Activated T-cell treated with anti-CD3 and anti-CD28 coated beads for 48 hours (primary cell): ENCODE data around the gene JMJD8.

Experiments
- DNase-seq: peaks from one replicate; pipeline ENCODE4 v3.0.0-alpha.2; 2020; ENCODE audit warnings: low read depth

JMJD8 gene

DNA sequence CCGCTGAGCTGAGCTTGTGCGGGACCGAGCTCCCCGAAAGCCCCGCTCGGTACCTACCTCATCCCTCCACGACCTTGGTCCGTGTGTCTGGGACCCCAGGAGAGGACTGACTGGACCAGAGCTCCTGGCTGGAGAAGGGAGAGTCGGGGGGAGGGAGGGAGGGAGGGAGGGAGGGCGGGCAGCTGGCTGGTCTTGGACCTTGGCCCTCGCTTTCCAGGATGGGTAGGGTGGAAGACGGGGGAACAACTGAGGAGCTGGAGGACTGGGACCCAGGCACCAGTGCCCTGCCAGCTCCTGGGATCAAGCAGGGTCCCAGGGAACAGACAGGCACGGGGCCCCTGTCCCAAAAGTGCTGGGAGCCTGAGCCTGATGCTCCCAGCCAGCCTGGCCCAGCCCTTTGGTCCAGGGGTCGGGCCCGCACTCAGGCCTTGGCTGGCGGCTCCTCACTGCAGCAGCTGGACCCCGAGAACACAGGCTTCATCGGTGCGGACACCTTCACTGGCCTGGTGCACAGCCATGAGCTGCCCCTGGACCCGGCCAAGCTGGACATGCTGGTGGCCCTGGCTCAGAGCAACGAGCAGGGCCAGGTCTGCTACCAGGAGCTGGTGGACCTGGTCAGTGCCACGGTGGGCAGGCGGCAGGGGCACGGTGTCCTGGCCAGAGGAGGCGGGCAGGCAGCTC, 8.1 kb downstream of the JMJD8 start:
- DNase-seq = no peak

- no peak for DNase-seq
These were observed 8.9 kb downstream of the JMJD8 start, which contains the start of gene RHBDL1 for GRCh38 chr16:674968-675883. TSS of gene RHBDL1 (plus strand) at chr16:675671. CDS start at chr16:675791, 120 bp downstream.

- DNase-seq = no peak
These were observed 9.8 kb downstream of the JMJD8 start for GRCh38 chr16:674214-674881.

- DNase-seq = no peak
These were observed 10.6 kb downstream of the JMJD8 start for GRCh38 chr16:673399-673991.

DNA sequence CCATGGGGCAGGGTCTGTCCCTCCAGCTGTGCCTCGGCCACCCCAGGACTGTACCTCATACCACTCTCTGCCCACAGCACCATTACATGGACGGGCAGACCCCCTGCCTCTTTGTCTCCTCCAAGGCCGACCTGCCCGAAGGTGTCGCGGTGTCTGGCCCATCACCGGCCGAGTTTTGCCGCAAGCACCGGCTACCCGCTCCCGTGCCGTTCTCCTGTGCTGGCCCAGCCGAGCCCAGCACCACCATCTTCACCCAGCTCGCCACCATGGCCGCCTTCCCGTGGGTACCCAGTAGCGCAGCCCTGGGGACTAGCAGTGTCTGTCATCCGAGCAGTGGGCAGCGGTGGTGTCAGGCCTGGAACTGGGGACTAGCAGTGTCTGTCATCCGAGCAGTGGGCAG, 11.3 kb downstream of the JMJD8 start:
- no peak for DNase-seq

GRCh38 chr16:672371-672770, 11.8 kb downstream of the JMJD8 start:
- DNase-seq = no peak

GRCh38 chr16:671353-672131, 12.6 kb downstream of the JMJD8 start:
- no peak for DNase-seq

DNA sequence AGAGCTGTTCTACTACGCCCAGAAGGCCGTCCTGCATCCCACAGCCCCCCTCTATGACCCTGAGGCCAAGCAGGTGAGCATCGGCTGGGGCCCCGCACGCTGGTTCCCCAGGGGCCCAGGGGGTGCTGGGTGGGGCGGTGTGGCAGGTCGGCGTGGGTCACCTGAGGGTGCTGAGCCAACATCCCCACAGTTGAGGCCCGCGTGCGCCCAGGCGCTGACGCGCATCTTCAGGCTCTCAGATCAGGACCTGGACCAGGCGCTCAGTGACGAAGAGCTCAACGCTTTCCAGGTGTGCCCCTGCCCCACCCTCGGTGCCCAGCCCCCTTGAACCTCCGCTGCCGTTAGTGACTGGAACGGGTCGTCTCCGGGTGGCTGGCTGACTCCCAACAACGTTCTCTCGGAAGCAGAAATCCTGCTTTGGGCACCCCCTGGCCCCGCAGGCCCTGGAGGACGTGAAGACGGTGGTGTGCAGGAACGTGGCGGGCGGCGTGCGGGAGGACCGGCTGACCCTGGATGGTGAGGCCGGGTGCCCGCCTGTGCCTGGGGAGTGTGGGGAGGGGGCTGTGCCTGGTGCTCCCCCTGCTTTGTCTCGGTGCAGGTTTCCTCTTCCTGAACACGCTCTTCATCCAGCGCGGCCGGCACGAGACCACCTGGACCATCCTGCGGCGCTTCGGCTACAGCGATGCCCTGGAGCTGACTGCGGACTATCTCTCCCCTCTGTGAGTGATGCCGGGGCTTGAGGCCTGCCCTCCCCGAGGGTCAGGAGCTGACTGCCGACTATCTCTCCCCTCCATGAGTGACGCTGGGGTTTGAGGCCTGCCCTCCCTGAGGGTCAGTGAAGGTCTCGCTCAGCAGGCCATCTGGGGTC, 13.4 kb downstream of the JMJD8 start:
- no peak for DNase-seq

- no peak for DNase-seq
These were observed 14.5 kb downstream of the JMJD8 start for GRCh38 chr16:669666-670065.

- no peak for DNase-seq
These were observed 15.5 kb downstream of the JMJD8 start for GRCh38 chr16:668519-669171.

GRCh38 chr16:667780-668518, 16.2 kb downstream of the JMJD8 start, which contains the start of gene RHOT2:
TSS of gene RHOT2 (plus strand) at chr16:668132. CDS start at chr16:668200, 68 bp downstream.
- DNase-seq = peak; percentile 97

DNA sequence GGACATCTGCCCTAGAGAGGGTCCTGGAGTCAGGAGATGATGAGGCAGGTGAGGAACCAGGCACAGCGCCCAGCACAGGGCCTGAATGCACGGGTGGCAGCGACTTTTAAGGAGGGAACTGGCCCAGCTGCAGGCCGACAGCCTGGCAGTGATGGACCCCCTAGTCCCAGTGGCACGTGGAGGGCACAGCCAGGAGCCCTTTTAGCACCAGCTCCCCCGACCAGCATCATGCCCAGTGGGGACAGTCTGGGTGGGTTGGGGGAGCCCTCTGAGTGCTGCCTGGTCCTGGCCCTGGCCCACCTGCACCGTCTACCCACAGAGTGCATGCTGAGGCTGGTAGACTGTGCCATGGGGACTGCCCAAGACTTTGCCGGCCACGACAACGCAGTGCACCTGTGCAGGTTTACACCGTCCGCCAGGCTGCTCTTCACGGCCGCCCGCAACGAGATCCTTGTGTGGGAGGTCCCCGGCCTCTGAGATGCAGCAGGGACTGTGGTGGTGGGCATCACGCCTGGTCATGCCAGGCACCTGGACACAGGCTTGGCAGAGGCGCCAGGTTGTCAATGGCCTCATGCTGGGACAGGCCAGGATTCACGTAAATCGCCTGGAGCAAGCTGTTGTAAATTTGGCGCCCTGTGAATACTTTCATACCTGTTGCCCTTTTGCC, 16.9 kb downstream of the JMJD8 start:
- no peak for DNase-seq

DNA sequence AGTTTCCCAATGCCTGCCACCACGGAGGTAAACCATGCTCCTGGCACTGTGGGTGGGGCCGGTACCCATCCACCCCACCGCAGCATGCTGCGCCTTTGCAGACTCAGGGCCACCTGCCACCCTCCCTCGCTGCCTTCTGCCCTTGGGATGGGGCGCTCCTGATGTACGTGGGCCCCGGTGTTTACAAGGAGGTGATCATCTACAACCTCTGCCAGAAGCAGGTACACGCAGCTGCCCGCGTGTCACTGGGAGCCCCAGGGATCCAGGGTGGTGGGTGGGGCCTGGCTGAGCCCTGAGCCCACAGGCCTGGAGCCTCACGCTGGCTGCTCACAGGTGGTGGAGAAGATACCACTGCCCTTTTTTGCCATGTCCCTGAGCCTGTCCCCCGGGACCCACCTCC, 17.6 kb downstream of the JMJD8 start:
- DNase-seq = no peak

DNA sequence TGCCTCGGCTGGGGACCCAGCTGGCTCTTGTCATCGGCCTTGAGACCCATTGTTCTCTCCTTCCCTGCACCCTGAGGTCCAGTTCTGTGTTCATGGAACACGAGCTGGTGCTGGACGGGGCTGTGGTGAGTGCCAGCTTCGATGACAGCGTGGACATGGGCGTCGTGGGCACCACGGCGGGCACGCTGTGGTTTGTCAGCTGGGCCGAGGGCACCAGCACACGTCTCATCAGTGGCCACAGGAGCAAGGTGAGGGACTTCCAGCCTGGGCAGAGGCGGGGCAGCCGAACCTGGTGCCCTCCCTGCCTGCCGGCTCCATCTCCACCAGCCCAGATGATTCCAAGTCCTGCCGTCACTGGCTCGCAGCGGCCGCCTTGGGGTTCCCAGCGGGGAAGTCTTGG, 21.5 kb downstream of the JMJD8 start:
- DNase-seq = no peak

DNA sequence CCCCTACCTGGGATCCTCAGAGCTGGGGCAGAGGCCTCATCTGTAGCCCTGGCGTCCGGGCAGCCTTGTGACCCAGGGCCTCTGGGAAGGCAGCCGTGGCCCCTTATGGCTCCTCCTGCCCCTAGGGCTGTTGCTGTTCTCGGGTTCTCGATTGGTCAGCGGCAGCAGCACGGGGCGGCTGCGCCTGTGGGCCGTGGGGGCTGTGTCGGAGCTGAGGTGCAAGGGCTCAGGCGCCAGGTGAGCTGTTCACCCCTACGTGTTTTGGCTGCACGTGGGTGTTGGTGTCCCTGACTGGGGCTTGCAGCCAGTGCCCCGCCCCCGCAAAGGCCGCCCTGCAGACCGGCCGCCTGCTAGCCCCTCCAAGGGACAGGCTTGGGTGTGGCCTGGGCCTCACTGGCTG, 22.0 kb downstream of the JMJD8 start:
- DNase-seq = no peak

DNA sequence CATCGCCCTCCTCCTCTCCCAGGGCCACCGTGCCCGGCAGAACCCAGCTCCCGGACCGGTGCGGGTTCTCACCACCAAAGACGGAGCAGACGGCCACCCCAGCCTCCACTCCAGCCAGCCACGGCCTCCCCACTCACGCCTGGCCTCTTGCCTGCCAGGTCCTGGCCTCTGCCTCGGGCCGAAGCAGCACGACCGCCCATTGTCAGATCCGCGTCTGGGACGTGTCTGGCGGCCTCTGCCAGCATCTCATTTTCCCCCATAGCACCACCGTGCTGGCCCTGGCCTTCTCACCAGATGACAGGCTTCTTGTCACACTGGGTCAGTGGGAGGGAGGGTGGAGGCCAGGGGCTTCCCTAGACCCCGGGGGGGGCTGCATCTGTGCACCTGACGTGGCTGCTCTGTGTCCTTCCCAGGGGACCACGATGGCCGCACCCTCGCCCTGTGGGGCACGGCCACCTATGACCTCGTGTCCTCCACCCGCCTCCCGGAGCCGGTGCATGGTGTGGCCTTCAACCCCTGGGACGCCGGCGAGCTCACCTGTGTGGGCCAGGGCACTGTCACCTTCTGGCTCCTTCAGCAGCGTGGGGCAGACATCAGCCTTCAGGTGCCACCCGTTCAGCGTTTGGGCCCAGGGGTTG, 22.8 kb downstream of the JMJD8 start:
- DNase-seq = no peak

- DNase-seq = peak; percentile 57
These were observed 23.5 kb downstream of the JMJD8 start for GRCh38 chr16:660459-661183.

GRCh38 chr16:660132-660458, 24.0 kb downstream of the JMJD8 start:
- no peak for DNase-seq
